GDM1 (cell line): ENCODE measurements around the gene ARID3B.
A peak's percentile ranks its signal among the peaks of the same experiment; 100 is the strongest.

Experiments used
- DNase-seq: peaks from one replicate; lab custom pipeline; 2025; lab: John Stamatoyannopoulos, UW

The ARID3B gene

DNA sequence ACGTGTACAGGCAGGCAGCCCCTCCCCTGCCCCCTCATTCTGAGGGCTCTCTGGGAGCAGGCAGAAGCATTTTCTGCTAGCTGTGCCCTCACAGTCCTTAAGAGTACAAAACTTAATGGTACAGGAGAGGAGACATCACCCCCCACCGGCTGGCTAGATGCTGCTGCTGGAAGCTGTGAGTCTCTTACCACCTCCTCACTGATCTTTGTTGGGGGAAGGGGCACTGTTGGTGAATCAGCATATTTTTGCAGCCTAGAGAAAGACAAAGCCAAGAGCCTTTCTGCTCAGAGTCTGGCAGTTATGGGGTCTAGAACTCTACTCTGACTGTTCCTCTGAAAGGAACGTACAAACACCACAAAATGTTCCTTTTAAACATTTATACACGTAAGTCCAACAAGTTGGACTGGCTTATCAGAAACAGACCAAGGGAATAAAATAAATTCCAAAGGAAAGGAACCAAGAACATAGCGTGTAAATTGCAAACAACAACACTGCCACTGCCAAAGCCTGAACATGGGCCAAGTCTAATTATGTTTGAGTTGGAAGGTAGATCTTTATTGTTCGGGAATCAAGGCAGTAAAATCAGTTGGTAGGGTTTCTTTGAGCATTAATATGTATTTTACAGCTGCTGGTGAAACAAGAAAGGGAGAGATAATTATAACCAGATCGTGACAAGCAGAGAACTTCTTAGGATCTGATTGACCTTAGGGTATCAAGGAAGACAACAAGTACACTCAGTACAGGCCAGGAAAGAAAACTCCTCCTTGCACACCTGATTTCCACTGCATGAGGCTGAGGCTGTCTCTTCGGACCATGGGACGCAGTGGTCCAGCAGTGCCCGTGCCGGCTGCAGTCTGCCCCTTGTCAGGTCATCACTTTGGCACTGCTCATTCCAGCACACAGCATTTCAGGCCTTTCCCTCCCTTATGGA lies 102.0 kb downstream of the ARID3B start:
- peak; percentile 7 for DNase-seq

DNA sequence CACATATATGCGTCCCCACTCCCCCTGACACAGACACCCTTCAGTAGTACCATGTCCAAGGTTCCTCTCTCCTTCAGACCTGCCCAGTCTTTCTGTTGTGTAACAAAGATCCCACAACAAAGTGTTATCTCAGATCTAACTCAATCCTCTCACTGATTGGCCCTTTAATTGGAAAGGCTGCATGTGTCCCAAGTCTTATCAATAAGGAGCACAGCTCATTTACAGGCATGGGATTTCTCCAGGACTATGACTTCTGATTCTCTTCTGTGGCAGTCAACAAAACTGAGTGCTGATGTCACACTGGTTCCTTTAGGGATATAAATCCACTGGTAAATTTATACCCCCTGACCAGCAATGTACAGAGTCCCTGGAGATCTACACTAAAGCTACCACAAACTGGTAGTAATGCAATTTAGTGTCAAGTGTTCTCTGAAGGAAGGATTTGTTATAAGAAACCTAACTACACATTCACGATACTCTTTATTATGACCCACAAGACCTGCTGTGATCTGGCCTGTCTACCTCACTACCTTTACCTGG lies 102.7 kb downstream of the ARID3B start:
- DNase-seq: no peak

DNA sequence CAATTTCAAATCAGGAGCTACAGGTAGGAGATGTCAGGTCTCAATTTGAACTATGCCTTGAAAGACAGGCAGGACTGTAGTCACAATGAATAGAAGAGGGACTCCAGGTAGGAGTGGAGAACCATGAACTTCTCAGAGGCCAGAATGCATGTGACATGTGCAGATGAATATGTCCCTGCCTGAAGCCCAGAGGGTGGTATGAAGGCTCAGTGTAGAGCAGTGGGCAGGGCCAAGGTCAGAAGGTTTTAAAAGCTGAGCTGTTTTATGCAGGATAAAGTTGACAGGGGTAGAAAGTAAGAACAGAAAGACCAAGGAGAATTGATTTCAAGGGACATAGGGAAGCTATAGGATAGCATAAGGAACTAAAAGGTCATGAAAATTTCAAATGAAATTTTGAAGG lies 105.5 kb downstream of the ARID3B start:
- no peak for DNase-seq
